Tibial artery (tissue), 4 donors: ENCODE data around the gene PSME1.
A peak's percentile ranks its signal among the peaks of the same experiment; 100 is the strongest.

Experiments
- DNase-seq, 2 donors: peaks; one replicate each; pipeline ENCODE4 v3.0.0-alpha.2; 2019
- H3K27ac ChIP-seq, 2 donors: fragments of 200-600 bp; sonication (generic) in 1 of 2; 1 replicate in 1 of 2; 2 replicates in 1 of 2; pipeline ENCODE4 v1.5.1; 2018 to 2019; ENCODE audit warnings: mild to moderate bottlenecking in 1 of 2
- H3K27me3 ChIP-seq, 2 donors: fragments of 200-600 bp; sonication (generic) in 1 of 2; one replicate each; pipeline versions ENCODE4 v1.5.1 to v1.6.0; 2016 to 2019
- H3K36me3 ChIP-seq, 3 donors: fragments of 200-600 bp; sonication (generic) in 2 of 3; one replicate each; pipeline ENCODE4 v1.5.1; 2016 to 2019; ENCODE audit warnings: mild to moderate bottlenecking in 2 of 3
- H3K4me1 ChIP-seq, 4 donors: fragments of 200-600 bp; sonication (generic) in 2 of 4; 1 replicate in 3 of 4; 2 replicates in 1 of 4; pipeline ENCODE4 v1.5.1; 2016 to 2019
- H3K4me3 ChIP-seq, 2 donors: fragments of 200-600 bp; sonication (generic) in 1 of 2; 1 replicate in 1 of 2; 2 replicates in 1 of 2; pipeline ENCODE4 v1.5.1; 2018 to 2019; ENCODE audit warnings: mild to moderate bottlenecking in 2 of 2
- H3K9me3 ChIP-seq, 3 donors: fragments of 200-600 bp; sonication (generic) in 1 of 3; one replicate each; pipeline ENCODE4 v1.5.1; 2016 to 2019
- intact Hi-C: fragments of 100-400 bp; cut with DNase I; formaldehyde crosslinking; loops from one replicate; pipeline ENCODE4 v1.15.0; 2023; ENCODE audit warnings: low total_unique reads
- TF ChIP-seq, protein P1 (sequence below), 2 experiments: fragments of 200-600 bp in 1 of 2; fragments of 450-650 bp in 1 of 2; IDR thresholded peaks; one replicate each; pipeline ENCODE4 v1.5.1; 2017 to 2019; ENCODE audit warnings: antibody characterized with exemption in 2 of 2, mild to moderate bottlenecking in 1 of 2, moderate library complexity in 1 of 2

Gene PSME1

DNA sequence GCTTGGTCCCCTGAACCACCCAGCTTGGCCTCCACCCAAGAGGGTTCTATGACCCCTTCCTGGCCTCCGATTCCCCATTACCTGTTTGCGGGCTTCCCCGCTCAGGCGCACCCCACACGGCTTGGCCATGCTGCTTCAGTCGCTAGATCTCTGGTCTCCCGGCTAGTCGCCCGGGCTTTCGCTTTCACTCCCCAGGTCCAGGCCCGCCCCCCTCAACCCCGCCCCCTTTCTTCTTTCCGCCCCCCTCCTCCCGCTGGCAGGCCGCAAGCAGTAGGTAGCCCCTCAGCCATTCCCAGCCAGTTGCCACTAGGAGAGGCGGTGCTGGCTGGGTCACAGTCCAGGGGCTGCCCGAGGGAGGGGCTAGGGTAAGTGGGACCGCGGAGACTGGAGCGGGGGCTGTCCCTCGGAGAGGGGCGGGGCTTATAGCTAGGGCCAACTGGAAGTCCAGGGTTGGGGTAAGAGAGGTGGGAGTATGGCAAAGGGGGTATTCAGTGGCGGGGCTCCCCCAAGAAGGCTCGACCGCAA is 10.5 kb downstream of the PSME1 start, which contains the start of gene PSME2:
Gene PSME2, minus strand, starts transcription at position 158 of the 525 bp plus-strand sequence. Its CDS starts 29 bp downstream, at position 129.
- TF ChIP-seq, protein P1, sequence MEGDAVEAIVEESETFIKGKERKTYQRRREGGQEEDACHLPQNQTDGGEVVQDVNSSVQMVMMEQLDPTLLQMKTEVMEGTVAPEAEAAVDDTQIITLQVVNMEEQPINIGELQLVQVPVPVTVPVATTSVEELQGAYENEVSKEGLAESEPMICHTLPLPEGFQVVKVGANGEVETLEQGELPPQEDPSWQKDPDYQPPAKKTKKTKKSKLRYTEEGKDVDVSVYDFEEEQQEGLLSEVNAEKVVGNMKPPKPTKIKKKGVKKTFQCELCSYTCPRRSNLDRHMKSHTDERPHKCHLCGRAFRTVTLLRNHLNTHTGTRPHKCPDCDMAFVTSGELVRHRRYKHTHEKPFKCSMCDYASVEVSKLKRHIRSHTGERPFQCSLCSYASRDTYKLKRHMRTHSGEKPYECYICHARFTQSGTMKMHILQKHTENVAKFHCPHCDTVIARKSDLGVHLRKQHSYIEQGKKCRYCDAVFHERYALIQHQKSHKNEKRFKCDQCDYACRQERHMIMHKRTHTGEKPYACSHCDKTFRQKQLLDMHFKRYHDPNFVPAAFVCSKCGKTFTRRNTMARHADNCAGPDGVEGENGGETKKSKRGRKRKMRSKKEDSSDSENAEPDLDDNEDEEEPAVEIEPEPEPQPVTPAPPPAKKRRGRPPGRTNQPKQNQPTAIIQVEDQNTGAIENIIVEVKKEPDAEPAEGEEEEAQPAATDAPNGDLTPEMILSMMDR (IDR thresholded peaks at IDR 0.05) = no peak
- peak; percentile 96 to 98 for DNase-seq
- intact Hi-C loops = loop anchor here (5.0 kb wide), 1 partner anchor 41 kb away; the partner anchor contains the start of gene IPO4
- no peaks in the 10 kb centered on the region for H3K27me3 ChIP-seq
- peaks cover 23 to 30% (median 29%) of the 10 kb centered on the region in 3 donors for H3K36me3 ChIP-seq
- H3K27ac ChIP-seq = peak within 1 kb of the TSS; percentile 86 to 87
- no peaks in the 10 kb centered on the region for H3K9me3 ChIP-seq
- H3K4me1 ChIP-seq = peaks cover 17 to 37% (median 28%) of the 10 kb centered on the region in 4 donors
- peak within 1 kb of the TSS; percentile 79 to 92 for H3K4me3 ChIP-seq

DNA sequence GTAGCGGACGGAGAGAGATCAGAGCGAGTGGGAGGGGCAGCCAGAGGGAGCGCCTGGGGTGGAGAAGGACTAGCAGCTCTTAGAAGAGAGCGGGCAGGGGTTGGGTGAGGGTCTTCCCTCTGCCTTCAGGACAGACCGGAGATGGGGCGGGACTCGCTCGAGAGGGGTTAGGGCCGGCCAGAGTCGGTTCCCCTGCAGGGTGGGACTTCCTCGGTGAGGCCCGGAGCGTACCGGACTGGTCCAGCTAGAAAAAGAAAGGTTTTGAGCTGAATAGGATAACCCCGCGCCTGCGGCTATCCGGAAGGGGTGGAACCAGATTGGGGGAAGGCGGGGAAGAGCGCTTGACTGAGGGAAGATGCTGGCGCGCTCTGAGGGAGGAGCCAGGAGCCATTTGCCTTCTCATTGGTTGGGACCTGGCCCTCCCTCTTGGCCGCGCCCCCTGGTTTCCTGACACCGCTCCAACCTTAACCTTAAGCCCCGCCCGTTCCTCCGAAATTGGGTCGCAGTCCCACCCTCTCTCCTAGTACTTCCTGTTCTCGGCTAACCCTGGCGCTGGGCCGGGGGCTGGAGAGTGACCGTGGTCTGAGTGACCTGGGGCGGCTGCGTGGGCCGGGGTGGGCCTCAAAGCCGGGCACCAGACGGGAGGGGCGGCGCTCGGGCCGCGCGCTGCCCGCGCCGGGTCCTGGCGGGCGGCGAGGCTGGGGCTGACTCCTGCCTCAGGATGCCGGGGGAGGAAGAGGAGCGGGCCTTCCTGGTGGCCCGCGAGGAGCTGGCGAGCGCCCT is 11.2 kb downstream of the PSME1 start, which contains the start of gene RNF31:
Gene RNF31, plus strand, starts transcription at position 521 of the 783 bp plus-strand sequence. Its CDS starts 201 bp downstream, at position 722.
- peak within 1 kb of the TSS; percentile 86 to 87 for H3K27ac ChIP-seq
- no peaks in the 10 kb centered on the region for H3K27me3 ChIP-seq
- peak; percentile 99 for DNase-seq
- peaks cover 12 to 33% (median 25%) of the 10 kb centered on the region in 4 donors for H3K4me1 ChIP-seq
- H3K36me3 ChIP-seq = peaks cover 29 to 37% (median 35%) of the 10 kb centered on the region in 3 donors
- no peaks in the 10 kb centered on the region for H3K9me3 ChIP-seq
- peak within 1 kb of the TSS; percentile 79 to 92 for H3K4me3 ChIP-seq
- TF ChIP-seq, protein P1 (IDR thresholded peaks at IDR 0.05) = no peak
- intact Hi-C loops = loop anchor here (5.0 kb wide), 1 partner anchor 40 kb away; the partner anchor contains the start of gene IPO4

DNA sequence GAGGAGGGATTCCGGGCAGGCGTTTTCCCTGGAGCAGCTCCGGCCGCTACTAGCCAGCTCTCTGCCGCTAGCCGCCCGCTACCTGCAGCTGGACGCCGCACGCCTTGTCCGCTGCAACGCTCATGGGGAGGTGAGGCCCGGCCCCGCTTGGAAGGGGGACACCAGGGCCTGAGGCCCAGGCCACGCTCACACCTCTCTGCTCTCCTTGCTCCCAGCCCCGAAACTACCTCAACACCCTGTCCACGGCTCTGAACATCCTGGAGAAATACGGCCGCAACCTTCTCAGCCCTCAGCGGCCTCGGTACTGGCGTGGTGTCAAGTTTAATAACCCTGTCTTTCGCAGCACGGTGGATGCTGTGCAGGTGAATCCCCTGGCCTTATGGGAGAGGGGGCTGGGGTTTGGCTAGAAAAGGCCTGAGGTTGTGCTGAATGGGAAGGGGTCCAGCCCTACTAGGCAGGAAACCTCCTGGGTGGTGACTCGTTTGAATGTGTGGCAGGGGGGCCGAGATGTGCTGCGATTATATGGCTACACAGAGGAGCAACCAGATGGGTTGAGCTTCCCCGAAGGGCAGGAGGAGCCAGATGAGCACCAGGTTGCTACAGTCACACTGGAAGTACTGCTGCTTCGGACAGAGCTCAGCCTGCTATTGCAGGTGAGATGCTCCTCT is 11.9 kb downstream of the PSME1 start:
- Histone ChIP-seq H3K36me3 (peaks cover 36 to 44% (median 43%) of the 10 kb centered on the region in 3 donors), H3K9me3 (no peaks in the 10 kb centered on the region), H3K4me1 (peaks cover 12 to 31% (median 23%) of the 10 kb centered on the region in 4 donors), H3K27ac (peak overlapping the region; percentile 86 to 87), H3K4me3 (peak overlapping the region; percentile 79 to 92), H3K27me3 (no peaks in the 10 kb centered on the region)
- TF ChIP-seq, protein P1 (IDR thresholded peaks at IDR 0.05) = no peak
- intact Hi-C loops = loop anchor here (5.0 kb wide), 1 partner anchor 39 kb away; the partner anchor contains the start of gene IPO4
- DNase-seq = peak in 1 of 2 donors; percentile 33

DNA sequence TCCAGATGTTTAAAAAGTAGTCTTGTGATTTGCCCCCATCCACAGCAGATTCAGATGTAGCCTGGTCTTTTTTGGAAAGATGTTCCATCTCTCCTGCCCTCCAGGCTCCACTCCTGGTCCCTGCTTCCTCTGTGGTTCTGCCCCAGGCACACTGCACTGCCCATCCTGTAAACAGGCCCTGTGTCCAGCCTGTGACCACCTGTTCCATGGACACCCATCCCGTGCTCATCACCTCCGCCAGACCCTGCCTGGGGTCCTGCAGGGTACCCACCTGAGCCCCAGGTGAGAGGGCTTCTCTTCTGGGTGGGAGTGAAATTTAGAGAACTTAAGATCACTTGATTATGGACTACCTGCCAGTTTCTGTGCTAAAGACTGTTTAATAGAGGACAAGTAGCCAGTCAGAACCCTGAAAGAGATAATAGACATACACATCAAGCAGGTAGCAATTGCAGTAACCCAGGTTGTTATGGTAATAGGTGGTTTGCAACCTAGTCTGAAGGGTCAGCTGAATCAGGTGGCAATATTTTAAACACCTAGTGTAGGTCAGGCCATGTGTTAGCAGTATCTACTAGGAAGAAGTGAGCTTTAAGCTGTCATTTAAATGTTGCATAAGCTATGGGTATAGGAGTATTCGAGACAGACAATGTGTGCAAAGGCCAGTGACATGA is 13.4 kb downstream of the PSME1 start:
- Histone ChIP-seq H3K4me3 (no peak overlapping the region), H3K9me3 (no peaks in the 10 kb centered on the region), H3K27me3 (no peaks in the 10 kb centered on the region), H3K4me1 (peaks cover 12 to 31% (median 23%) of the 10 kb centered on the region in 4 donors), H3K36me3 (peaks cover 36 to 58% (median 51%) of the 10 kb centered on the region in 3 donors), H3K27ac (no peak overlapping the region)
- DNase-seq = no peak
- intact Hi-C loops = loop anchor here (5.0 kb wide), 1 partner anchor 38 kb away; the partner anchor contains the start of gene IPO4
- TF ChIP-seq, protein P1 (IDR thresholded peaks at IDR 0.05) = no peak

DNA sequence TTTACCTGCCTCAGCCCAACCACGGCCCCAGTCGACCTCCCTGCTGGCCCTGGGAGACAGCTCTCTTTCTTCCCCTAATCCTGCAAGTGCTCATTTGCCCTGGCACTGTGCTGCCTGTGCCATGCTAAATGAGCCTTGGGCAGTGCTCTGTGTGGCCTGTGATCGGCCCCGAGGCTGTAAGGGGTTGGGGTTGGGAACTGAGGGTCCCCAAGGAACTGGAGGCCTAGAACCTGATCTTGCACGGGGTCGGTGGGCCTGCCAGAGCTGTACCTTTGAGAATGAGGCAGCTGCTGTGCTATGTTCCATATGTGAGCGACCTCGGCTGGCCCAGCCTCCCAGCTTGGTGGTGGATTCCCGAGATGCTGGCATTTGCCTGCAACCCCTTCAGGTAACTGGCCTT is 14.1 kb downstream of the PSME1 start:
- H3K9me3 ChIP-seq = no peaks in the 10 kb centered on the region
- no peak for DNase-seq
- TF ChIP-seq, protein P1 (IDR thresholded peaks at IDR 0.05) = no peak
- H3K27ac ChIP-seq = no peak overlapping the region
- no peak overlapping the region for H3K4me3 ChIP-seq
- peaks cover 12 to 31% (median 22%) of the 10 kb centered on the region in 4 donors for H3K4me1 ChIP-seq
- no peaks in the 10 kb centered on the region for H3K27me3 ChIP-seq
- H3K36me3 ChIP-seq = peaks cover 42 to 64% (median 58%) of the 10 kb centered on the region in 3 donors
- intact Hi-C loops = loop anchor here (5.0 kb wide), 1 partner anchor 93 kb away; no protein-coding TSS in a partner anchor
